NCI-H748 (cell line): Measurements from ENCODE around the gene GDI2.
"Not testable (repeated sequence)": the region's sequence is repeated elsewhere in the genome, so short reads cannot be mapped to it uniquely, and the experiment has no call there.

ENCODE experiments used
- DNase-seq: peaks from one replicate; lab custom pipeline; 2025; ENCODE audit not compliant: unreplicated experiment; lab: John Stamatoyannopoulos, UW

The GDI2 gene

DNA sequence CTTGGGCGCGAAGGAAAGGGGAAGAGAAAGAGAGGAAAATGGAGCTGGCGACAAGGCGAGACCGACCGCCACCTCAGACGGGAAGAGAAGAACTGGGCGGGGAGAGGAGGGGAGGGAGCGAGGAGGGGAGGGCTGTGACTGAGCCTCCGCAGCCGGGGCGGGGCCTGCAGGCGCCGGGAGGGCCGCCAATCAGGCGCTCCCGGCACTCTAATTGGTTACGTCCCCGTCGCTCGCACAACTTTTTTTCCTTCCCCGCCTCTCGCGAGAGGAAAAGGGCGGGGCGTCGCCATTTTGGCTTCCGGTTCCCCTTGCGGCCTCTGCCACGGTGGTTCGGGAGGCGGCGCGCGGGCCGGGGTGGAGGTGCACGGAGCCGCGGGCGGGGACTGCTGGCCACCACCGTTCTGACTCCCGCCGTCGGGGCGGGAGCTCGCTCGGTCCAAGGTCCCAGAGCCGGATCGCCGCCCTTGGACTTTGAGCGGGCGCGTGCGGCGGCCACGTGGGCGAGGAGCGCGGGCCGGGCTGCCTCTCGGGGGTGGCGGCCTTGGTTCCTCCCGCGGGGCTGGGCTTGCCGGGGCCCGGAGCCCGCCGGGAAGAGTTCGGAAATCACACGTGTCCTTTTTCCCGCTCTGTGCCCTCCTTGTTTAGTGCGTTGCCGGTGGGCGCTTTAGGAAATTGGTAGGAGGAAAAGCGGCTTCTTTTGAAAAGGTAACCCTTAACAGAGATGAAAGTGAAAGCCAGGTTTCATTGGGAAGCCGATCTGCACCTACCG lies at the start of gene GDI2:
GDI2 (minus strand) TSS at position 94 of the 769 bp plus-strand sequence. CDS start 176 bp downstream, outside the sequence.
- peak; percentile 96 for DNase-seq

DNA sequence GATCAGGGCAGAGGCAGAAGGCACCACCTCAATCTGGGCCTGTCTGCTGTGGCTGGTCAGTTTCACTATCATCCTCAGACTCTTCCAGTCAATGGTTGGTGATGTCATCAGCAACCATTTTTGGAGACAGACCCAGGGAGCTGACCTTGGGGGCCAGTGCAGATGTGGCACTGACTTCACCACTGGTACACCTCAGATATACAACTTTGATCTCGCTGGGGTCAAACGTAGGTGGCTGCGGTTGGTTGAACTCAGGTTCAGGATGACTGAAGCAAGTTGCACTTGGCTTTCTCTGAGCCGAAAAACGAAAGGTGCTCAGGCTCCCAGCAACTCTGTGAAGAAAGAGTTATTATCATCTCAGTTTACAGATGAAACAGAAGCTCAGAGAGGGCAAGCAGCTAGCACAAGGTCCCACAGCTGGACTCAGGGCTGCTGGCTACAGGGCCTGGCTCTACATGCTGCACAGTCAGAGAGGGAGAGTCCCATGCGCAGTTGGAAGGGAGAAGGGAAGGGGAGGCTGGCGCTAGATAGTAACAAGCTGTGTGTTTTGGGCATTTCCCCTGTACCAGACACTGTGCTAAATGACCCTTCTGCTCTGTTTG lies 49.2 kb upstream of the GDI2 start:
- no peak for DNase-seq

DNA sequence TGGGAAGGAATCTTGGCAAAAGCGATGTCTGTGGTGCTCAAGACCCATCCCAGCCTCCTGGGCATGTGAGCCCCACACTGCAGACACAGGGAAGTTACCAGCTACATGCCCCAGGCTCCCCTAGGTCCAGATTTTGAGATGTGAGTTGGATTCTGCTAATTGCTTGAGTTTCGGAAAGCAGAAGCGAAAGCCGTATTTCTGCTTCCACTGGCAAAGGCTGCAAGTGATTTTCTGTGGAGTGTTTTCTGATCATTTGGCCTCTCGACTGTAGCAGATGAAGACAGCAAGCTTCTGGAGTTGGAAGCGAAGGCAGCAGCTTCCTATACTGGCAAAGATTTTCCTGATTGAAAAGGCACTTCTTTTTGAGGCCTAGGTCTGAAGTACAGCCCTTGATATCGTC lies 46.8 kb upstream of the GDI2 start:
- no peak for DNase-seq

DNA sequence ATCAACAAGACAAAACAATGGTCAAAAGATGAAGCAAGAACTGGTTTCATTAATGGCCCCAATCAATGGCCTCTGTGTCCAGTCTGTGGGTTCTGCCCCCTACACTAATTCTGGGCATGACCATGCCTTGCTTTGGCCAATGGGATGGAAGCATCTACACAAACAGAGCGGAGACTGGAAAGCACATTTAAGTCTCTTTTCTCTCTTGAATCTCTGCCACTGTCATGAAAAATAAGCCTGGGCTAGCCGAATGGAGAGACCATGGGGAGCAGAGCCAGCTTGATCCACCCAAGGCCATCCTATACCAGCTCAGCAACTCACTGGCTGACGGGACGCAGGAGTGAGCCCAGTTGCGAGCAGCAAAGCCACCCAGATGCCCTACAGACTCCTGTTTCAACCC lies 45.6 kb upstream of the GDI2 start:
- DNase-seq, result no peak

DNA sequence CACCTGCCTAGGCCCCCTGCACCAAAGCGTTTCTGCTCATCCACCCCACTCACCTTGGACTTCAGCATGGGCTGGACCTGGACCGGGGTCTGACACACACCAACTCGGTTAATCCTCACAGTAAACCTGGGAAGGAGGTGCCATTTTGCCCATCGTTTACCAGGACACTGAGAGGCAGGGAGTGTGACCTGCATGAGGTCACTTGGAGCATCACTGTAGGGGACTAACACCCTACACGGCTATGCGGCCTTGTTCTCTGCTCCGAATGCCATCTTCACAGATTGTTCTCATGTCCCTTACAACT lies 43.4 kb upstream of the GDI2 start:
- no peak for DNase-seq

DNA sequence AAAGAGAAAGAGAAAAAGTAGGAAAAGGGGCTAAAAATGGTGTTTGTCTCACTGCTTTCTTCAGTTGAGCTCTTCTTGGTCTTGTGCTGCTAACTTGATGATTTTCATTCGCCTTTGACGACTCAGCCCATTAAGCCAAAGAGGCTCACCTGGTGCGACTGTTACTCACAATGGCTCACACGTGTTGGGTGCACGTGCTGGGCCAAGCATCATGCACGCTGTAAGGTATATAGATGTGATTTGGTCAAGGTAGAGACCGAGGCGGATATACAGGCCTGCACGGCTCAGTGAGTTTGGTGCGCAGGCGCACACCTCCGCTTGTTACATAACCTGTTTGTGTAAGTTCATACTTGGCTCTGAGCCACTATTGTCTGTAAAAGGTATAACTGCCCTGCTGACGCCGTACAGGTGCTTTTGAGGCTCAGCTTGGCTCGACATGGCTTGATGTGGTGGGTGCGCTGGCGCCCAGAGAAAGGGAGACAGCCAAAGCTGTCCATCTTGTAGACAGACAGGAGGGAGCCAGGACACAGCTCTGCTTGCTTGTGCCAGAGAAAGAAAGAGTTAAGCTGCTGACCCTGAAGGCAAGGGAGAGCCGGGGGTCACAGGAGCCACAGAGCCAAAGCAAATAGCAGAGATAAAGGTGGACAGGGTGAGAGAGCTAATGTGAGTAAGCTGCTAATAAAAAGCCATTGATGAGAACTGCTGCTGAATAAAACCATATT lies 42.9 kb upstream of the GDI2 start:
- no peak for DNase-seq

DNA sequence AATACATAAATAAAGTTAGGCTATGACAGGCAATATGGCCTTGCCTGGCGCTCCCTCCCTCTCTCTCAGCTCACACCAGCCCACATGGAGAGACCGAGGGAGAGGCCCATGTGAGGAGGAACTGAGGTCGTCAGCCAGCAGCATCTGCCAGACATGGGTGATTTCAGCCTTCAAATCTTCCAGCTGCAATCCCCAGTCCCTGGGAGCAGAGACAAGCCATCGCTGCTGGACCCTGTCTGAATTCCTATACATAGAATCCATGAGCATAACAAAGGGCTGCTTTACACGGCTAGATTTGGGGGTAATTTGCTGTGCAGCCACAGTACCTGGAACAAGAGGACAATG lies 40.9 kb upstream of the GDI2 start:
- DNase-seq, result no peak

DNA sequence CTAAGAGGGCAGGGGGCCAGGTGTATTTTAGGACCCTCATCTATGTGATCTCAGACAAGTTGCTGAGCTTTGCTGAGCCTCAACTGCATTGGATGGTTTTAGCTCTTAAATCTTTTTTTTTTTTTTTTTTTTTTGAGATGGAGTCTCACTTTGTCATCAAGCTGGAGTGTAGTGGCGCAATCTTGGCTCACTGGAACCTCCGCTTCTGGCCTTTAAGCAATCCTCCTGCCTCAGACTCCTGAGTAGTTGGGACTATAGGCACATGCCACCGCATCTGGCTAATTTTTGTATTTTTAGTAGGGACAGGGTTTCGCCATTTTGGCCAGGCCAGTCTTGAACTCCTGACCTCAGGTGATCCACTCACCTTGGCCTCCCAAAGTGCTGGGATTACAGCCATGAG lies 33.4 kb upstream of the GDI2 start:
- DNase-seq, result not testable (repeated sequence)

DNA sequence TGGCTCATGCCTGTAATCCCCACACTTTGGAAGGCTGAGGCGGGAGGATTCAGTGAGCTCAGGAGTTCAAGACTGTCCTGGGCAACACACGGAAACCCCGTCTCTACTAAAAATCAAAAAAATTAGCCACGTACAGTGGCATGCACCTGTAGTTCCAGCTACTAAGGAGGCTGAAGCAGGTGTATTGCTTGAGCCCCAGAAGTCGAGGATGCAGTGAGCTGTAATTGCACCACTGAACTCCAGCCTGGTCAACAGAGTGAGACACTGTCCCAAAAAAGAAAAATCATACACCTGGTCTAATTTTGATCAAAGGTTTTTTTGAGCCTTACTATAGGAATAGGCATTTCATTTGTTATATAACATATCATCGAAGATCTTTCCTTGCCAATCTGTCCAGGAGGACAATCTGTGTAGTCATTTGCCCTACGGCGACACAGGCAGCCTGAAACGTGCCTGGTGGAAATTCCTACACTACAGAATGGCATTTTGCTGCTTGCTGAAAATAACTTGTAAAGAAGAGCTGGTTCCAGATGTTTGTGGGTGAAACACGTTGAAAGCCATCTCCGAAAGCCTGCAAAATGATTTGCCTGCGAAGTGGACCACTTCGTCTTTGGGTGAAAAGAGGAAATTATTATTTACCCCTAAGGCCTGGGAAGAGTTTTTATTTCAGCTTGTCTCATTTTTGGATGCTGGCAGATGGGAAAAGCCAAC lies 31.3 kb upstream of the GDI2 start:
- no peak for DNase-seq

DNA sequence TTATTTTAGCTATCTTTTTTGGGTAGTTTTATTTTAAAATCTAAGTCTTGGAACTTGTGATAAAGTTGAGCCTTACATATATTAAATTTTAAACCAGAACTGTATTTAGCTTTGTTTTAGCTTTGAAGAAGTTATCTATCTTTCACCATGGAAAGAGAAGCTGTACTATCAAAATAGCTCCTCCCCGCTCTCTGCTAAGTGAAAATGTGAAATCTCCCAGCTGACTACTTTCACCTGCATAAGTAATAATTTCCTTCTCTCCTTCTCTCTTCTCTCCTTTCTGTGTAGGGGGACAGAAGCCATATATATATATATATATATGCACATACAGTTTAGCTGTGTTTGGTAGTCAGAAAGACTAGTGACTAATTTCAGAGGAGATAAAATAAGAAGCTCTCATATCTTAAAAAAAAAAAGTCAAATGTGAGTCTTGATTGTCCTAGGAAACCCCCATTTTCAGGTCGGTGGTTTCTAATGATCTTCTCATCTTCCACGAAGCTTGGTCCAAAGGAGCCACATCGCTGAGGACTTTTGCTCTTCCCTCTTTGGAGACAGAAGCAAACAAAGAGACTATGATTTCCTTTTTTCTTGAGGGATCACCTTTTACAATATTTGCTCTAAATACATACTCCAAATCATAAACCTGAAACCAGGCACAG lies 30.6 kb upstream of the GDI2 start:
- DNase-seq, result no peak

DNA sequence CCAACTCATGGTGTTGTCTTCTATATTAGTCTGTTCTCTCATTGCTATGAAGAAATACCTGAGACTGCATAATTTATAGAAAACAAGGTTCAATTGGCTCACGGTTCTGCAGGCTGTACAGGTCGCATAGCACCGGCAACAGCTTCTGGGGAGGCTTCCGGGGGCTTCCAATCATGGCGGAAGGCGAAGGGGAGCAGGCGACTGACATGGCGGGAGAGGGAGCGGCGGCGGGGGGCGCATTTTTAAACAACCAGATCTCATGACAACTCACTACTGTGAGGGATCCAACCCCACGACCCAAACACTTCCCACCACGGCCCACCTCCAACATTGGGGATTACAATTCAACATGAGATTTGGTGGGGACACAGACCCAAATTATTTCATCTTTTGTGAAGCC lies 28.7 kb upstream of the GDI2 start:
- no peak for DNase-seq

DNA sequence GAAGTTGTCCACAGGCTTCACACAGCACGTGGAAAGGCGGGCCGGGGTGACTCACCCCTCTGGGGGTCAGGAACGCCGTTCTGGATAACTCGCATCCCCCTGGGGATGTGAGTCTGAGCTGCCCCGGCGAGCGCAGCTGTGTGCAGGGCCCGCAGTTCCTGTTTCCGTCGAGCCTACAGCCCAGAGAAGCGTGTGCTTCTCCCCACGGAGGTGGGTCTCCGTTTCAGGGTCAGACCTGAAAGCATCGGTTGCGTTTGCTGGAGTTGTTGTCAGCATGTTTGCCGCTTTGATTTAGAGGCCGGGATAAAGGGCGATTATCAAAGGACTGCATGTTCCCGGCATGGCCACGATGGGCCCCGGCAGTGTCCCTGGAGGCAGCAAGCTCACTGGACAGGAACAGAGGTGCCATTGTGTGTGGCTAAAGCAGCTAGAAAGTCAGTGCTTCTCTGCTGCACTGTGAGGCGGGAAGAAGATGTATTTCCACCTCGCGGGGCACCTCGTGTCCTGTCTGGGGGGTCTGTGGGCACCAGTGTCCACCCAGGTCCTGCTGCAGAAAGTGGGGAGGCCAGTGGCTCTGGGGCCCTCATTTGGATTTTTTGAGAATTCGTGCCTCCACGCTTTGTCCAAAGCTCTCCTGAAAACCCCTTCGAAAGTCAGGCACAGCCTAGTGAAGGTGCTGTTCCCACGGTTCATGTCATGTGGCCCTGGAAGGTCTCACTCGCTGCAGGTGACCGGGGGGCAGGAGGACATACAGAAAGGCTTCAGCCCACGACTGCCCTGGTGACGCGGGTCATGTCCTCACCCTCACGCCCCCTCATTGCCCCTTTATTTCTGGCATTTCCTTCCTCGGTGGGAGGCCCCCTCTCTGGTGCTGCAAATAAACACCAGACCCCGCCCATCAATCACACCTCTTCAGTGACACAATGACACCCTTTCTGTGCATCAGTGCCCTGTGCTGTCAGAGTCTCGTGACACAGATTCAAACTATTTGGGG lies 27.4 kb upstream of the GDI2 start:
- DNase-seq, result no peak

DNA sequence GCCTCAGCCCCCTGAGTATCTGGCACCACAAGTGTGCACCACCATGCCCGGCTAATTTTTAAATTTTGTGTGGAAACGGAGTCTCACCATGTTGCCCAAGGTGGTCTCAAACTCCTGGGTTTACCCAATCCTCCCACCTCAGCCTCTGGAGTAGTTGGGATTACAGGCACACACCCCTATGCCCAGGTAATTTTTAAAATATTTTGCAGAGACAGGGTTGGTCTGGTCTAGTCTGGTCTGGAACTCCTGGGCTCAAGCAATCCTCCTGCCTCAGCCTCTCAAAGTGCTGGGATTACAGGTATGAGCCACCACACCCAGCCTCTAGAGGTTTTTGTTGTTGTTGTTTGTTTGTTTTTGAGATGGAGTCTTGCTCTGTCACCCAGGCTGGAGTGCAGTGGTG lies 22.9 kb upstream of the GDI2 start:
- not testable (repeated sequence) for DNase-seq

DNA sequence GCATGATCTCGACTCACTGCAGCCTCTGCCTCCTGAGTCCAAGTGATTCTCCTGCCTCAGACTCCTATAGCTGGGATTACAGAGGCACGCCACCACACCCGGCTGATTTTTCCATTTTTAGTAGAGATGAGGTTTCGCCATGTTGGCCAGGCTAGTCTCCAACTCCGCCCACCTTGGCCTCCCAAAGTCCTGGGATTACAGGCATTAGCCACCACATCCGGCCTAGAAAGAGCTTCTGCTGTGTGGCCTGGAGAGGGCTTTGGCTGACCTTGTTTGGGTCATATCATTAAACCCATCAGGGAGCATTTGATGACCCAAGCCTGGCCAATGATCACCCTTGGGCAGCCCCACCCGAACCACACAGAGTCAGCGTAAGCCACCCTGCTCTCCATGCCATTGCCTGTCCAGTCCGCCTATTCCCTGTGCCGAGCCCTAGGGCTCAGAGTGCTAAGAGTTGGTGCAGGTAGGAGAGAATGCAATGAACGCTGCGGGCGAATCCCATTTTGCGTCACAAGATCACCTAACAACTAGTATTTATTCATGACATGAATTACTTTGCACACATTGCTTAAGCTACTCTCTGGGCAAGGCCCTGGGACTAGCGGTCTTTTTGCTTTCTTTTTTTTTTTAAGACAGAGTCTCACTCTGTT lies 22.3 kb upstream of the GDI2 start:
- DNase-seq, result no peak

DNA sequence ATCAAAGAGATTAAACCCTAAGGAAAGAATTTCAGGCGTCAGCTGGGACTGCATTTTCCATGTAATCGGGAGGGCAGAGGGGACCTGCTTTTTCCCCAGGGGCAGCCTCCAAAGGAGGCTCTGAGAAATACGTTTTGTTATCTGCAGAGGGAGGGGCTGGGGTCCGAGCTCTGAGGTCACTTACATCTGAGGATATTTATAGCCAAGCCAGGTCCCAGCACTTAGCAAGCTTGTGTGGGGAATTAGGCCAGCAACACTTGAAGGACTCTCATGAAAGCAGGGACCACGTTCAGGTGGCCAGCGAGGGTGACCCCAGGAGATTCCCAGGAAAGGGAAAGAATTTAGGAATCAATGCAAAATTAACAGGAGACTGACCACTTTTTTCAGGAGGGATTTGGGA lies 20.6 kb upstream of the GDI2 start:
- DNase-seq, result no peak

DNA sequence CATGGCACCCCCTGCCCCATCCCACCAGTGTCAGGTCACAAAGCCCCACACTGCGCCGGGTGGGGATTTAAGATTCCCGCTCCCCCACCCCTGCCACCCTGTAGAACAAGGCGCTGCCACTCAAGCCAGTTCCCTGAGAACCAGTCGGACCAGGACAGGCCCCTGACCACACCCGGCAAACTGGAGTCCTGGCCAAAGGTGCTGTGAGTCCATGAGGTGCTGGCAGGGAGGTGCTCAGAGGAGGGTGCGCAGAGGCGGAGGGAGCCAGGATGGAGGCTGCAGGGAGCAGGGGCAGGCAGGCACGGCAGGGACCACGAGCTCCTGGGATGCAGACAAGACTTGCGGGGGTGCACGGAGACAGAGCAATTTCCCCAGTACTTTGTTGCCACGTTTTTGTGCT lies 19.7 kb upstream of the GDI2 start:
- DNase-seq, result no peak

DNA sequence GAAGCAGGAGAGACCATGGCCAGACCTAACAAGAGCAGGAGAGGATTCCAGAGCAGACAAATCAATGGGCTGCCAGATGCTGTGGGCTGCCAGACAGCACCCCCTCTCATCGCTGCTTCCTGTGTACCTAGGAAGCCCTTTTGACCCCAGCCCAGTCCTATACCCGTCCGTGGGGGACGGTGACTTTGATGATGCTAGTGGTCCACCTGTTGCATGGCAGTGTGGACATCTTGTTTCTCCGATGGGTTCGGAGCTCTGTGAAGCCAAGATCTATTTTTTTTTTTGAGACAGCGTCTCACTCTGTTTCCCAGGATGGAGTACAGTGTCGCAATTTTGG lies 18.2 kb upstream of the GDI2 start:
- DNase-seq, result no peak

DNA sequence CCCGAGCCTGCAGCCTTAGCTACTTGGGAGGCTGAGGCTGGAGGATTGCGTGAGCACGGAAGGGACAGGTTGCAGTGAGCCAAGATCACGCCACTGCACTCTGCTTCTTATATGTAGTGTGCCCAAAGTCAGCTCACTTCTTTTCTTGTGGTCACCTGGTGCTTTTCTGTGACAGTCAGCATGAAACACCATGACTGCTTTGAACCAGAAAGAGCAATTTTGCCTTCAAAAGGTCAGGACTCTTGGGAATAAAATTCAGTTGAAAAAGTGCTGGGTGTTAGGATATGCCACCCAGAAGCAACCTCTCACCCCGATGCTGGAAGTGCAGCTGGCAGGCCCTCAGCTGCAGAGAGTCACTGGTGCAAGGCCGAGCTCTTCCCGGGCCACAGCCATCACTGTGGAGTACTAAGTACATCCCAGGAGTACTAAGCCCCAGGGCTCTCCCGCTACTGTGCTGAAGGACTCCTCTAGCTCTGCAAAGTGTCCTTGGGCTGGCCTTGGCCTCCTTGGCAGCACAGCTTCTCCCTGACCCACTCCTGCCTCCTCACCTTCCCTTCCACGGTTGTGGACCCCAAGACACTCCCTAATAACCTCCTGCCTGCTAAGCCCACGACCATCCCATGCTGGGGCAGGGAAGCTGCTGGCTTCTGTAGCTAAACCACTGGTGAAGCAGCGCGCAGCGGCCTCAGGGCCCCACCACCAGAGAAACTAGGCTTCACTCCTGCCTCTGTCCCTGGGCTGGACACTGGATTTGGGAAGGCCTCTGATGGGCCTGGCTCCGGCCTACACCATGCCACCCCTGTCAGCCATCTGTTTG lies 17.6 kb upstream of the GDI2 start:
- no peak for DNase-seq

DNA sequence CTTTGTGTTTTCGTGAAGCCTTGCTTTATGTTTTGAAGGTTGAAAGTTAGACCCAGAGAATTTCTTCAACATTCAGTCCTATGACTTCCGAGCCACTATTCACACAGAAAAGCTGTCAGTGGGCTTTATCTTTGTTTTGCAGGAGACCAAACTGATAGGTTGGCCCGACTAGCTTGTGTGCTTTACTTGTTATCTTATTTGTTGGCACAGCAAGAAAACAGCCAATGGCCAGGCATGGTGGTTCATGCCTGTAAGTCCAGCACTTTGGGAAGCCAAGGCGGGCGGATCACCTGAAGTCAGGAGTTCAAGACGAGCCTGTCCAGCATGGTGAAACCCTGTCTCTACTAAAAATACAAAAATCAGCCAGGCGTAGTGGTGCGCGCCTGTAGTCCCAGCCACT lies 16.0 kb upstream of the GDI2 start:
- no peak for DNase-seq
